Stimulated activated CD8-positive, alpha-beta memory T cell treated with anti-CD3 and anti-CD28 coated beads, Interleukin-2, amount 100 ng/mL, for 1 hour (primary cell): ENCODE results near the gene RCOR2.
"Not testable (repeated sequence)": the region's sequence is repeated elsewhere in the genome, so short reads cannot be mapped to it uniquely, and the experiment has no call there.

ENCODE experiments used
- DNase-seq, 2 donors: peaks; one replicate each; pipeline ENCODE4 v3.0.0-alpha.2; 2020; ENCODE audit warnings: low read depth in 2 of 2

RCOR2 gene

GRCh38 chr11:63879598-63880402 is 37.2 kb downstream of the RCOR2 start:
- no peak for DNase-seq

- no peak for DNase-seq
Observed at GRCh38 chr11:63877658-63878241, 39.2 kb downstream of the RCOR2 start.

DNA sequence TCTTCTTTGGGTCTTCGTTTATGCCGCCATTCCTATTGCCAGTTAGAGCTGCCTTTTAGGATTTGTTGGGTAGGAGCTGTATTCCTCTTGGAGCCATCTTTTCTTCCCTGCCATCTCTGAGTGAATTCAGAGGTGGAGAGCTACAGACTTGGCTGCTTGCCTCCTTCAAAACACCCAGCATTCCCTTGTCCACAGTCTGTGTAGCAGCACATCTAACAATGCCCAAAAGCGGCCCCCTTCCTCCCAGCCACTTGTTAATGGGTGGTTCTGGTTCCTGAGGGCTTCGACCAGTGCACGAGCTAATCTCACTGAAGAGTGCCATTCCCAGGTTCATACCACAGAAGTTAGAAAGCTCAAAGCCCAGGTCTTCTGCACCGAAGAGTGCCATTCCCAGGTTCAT is 40.3 kb downstream of the RCOR2 start:
- no peak for DNase-seq

- no peak for DNase-seq
Observed at GRCh38 chr11:63875506-63876065, 41.4 kb downstream of the RCOR2 start.

DNA sequence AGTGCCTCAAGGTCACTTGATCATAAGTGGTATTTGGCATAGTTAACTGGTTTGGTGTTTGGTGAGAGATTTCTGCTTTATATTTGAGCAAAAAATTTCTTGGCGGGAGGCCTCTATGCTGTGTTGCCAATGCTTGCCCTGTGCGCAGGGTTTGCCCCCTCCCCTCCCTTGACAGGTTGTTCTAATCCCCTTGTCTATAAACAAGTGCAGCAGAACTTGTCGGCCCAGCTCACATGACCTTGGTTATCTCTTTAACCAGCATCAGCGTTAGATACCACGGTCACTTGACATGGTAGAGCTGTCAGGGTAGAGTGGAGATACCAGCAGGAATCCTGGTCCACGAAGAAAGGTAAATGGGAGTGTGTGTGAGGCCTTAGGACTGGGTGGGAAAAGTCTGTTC is 42.5 kb downstream of the RCOR2 start:
- no peak for DNase-seq

- no peak for DNase-seq
Observed at GRCh38 chr11:63873311-63873710, 43.7 kb downstream of the RCOR2 start.

DNA sequence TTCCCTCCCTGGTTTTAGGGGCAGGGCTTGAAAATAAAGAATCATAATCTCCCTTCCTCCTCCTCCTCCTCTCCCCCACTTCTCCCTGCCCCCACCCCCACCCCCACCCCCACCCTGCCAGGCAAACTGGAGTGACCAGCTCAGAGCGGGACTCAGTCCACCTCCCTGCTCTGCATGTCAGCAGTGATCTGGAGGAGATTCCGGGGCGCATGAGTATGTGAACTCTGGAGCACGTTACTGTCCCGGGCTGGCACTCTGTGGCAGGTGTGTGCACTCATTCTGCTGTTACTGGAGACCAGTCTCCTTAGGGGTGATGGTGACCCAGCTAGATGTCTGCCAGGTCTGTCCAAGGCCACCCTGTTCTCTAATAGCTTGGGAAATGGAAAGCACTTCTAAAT is 44.2 kb downstream of the RCOR2 start:
- DNase-seq, result no peak

GRCh38 chr11:63871962-63872799 is 44.8 kb downstream of the RCOR2 start:
- DNase-seq, result peak in 1 of 2 donors; percentile 12

- DNase-seq, result no peak
Observed at GRCh38 chr11:63870351-63871140, 46.4 kb downstream of the RCOR2 start.

DNA sequence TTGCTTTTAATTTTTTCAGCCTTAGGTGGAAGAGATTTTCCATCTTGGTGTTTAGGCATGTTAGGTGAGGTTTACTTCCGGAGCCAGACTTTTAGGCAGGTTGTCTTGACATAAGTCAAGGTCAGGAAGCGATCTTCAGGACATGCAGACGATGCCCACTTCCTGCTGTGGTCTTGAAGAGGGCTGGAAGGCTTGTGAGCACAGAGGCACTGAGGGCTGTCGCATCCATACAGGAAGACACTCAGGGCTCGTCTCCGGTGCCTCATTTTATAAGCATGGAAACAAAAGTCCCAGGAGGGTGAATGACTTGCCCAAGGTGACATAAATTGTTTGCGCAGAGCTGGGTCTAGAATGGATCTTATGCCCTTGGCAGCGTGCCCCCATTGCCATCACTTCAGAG is 47.3 kb downstream of the RCOR2 start:
- no peak for DNase-seq

DNA sequence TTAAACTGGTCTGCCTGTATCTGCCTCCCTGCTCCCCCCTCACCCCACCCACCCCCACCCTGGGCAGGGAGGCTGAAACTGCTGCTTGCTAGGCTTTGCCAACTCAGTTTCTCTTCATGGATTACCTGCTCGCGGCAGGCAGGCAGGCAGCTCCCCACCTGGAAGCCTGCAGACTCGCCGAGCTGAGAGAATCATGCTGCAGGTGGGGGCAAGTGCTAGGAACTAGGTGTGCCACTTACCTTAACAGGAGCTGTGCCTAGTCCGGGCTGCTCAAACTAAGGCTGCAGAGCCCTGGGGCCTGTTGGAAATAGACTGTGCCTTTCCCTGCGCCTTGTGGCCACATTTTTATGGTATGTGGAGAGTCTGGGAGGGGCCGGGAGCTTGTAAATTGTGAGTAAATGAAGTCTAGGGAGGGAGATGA is 47.8 kb downstream of the RCOR2 start:
- no peak for DNase-seq

DNA sequence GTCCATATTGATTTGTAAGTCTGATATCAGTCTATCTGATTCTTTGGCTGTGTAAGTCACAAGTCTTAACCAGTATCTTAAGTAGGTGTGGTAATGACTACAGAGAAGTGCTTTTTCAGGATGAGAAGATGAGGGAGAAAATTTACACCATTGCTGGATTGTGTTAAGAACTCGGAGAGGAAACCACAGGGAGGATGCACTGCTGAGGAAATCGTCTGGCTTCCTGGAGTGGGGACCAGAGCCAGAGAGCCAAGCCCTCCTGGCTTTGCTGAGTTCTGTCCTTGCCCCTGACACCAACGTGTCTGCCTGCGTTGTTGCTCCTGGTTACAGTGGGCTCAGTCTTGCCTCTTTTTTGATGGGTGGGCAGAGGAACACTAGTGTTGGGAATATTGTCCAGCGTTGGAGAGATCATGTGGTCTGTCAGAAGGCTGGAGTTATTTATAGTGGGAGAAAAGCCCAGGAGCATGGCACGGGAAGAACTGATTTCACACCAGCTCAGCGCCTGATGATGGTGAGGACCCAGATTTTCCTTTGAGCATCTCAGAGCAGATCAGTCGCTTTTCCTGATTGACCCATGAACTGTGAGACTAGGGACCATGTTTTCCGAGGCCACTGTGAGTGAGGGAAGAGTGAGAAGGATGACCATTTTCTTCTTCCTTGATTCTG is 48.4 kb downstream of the RCOR2 start:
- no peak for DNase-seq

DNA sequence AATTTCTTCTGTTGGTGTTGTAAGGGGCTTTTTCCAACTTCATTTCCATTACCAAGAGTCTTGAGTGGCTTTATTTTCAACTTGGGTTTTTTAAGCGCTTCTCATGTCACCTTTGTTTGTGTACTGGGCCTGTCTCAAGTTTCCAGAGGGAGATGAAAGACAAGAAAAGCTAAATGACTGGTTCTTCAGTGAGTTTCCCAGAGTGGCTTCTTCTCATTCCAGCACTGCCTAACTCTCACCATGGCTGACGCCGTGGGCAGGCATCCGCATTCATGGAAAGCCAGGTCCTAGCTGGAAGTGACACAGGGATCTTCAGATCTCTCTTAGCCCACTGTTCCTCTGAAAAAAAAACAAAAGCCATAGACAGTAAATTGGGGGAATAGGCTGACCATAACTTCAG is 49.5 kb downstream of the RCOR2 start:
- DNase-seq, result no peak

GRCh38 chr11:63866211-63866610 is 50.8 kb downstream of the RCOR2 start:
- DNase-seq, result peak; percentile 45 to 47

- not testable (repeated sequence) for DNase-seq
Observed at GRCh38 chr11:63863620-63864019, 53.3 kb downstream of the RCOR2 start.

- no peak for DNase-seq
Observed at GRCh38 chr11:63862923-63863322, 54.0 kb downstream of the RCOR2 start.
